ENCODE results near the gene FSD1. TPM values are rescaled to one million over a fixed set of nuclear protein-coding genes. Genes with fewer than 3 reads are reported as not detected.

Gene FSD1
- total RNA-seq: 5.2 and 14.4 TPM in 2 replicates

DNA sequence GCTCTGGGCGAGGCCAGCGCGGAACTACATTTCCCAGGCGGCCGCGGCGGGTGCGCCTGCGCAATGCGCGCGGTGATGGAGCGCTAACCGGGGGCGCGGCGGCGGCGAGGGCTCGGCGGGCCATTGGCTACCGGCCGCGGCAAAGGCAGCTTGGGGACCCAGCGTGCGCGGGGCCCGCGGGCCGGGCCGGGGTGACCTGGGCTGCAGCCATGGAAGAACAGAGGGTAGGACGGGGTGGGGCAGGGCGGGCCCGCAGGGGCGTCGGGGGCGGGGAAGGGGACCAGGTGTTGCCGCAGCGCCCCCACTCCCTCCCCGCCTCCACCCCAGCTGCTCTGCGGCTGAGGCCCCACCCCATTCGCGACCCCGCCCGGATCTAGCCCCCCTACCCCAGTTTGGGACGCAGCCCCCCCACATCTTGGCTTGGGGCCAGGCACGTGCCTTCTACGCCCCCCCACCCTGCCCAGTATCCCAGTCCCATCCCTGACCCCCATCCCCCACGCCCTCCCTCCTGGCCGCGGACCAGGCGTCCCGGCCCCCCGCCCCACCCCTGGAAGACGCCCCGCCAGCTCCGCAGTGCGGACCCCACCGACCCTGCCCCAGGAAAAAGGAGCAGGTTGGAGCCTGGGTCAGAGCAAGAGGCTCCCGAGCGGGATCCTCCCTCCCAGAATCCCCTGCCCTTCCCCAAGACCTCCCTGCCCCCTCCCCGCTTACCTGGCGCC lies at the start of gene FSD1:
Gene FSD1, plus strand, starts transcription at position 61 of the 719 bp plus-strand sequence. Its CDS starts 149 bp downstream, at position 210.

DNA sequence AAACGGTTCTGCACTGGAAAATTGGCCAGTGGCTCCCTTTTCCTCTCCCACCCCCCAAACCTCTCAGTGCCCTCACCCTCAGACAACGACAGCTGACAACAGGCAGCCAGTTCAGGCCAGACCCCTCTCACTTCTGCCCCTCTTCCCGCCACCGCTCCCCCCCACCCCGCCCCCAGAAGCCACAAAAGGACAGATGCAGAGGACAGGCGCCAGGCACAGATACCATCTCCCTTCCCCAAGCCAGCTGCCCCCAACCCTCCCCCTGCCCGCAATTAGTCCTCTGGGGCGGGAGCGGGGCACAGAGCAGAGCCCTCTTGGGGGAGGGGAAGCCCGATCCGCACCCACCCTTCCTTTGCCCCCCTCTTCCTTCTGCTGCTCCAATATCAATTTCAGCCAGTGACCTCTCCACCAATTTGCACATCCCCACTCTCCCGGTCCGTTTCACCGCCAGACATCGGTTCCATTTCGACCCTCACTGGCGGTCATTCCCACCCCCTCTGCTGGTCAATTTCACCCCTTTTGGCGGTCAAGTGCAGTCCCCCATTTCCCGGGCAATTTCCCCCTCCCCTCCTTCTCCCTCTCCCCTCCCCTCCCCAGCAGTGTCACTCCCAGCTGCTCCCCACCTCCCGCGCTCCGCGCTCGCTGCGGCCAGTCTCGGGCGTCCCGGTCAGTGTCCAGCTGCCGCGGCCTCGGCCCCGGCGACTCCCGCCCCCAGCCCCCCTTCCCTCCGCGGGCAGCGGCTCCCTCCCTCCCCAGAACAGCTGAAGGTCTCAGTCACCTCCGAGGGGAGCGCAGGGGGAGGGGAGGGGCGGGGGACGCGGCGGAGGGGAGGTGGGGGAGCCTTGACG lies 25.8 kb upstream of the FSD1 start, which contains the start of gene SHD:
Gene SHD, plus strand, starts transcription at position 848 of the 848 bp plus-strand sequence. CDS start 798 bp downstream, outside the sequence.

DNA sequence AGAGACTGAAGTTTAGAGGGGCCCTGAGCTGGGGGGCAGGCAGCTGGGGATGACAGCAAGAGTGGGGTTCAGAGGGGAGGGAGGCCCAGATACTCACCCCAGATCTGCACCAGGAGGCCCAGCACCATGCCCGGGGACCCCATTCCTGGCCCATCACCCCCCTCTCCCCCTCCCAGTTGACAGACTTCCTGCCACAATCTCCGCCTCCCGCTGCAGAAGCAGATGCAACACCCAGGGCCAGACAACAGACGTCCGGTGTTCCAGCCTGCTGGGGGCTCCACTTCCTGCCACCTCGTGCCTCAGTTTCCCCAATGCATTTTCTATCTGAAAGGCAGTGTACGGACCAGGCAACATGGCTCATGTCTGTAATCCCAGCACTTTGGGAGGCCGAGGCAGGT lies 2.2 kb upstream of the FSD1 start, which contains the start of gene TMIGD2:
Gene TMIGD2, minus strand, starts transcription at position 147 of the 398 bp plus-strand sequence. Its CDS starts 4 bp downstream, at position 143.

DNA sequence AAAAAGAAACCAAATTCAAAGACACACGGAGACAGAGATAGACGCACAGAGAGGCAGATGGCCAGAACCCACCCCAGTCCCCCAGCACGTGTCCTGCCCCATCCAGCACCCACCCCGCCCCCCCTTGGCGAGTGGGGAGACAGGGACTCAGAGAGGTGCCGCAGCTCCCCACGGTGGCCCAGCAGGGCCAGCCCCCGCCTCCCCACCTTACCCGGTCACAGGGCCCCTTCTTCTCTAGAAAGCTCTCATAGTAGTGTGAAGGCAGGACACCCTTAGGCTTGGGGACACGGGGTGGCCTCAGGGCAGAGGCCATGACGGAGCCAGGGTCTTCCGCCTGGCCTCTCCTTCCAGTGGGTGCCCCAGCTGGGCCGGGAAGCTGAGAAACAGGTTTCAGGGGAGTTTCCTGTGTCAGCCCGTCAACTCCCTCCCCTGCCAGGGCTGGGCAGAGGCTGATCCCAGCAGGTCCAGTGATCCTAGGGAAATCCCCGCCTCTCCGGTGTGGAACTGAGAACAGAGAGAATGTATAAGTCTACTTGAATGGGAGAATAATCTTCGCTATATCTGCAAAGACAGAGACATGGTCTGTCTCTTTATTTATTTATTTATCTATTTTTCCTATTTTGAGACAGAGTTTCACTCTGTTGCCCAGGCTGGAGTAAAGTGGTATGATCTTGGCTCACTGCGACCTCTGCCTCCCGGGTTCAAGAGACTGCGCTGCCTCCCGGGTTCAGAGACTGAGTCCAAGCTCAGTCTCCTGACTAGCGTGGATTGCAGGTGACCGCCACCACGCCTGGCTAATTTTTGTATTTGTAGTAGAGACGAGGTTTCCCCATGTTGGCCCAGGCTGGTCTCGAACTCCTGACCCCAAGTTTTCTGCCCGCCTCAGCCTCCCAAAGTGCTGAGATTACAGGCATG lies 34.3 kb downstream of the FSD1 start, which contains the start of gene STAP2:
Gene STAP2, minus strand, starts transcription at position 387 of the 915 bp plus-strand sequence. Its CDS starts 74 bp downstream, at position 313.

DNA sequence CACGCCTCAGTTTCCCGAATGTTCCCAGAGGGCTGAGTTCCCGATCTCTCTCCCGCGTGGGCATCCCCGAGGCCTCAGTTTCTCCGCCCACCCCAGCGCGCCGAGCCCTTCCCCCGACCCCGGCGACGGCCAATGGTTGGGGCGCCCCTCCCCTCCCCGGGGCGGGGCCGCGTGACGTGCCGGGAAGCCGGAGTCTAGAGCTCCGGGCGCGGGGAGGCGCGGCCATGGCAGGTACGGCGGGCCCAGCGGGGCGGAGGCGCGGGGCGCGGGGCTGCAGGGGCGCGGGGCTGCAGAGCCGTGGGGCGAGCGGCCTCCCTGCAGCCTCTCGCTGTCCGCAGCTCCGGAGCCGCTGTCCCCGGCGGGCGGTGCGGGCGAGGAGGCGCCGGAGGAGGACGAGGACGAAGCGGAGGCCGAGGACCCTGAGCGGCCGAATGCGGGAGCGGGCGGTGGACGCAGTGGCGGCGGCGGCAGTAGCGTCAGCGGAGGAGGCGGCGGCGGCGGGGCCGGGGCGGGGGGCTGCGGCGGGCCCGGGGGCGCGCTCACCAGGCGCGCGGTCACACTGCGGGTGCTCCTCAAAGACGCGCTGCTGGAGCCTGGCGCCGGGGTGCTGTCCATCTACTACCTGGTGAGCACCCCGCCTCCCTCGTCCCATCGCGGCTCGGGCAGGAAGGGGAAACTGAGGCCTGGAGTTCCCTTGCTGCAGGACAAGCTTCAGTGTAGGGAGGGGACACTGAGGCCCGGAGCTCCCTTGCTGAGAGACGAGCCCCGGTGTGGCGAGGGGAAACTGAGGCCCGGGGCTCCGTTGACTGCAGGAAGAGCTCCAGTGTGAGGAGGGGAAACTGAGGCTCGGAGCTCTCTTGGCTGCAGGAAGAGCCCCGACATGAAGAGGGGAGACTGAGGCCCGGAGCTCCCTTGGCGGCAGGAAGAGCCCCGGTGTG lies 39.2 kb downstream of the FSD1 start, which contains the start of gene MPND:
Gene MPND, plus strand, starts transcription at position 193 of the 938 bp plus-strand sequence. Its CDS starts 32 bp downstream, at position 225.

Other genes with a start within 250 kb of the FSD1 start
- 30.6 and 31.0 TPM in 2 replicates for gene ZBTB7A, start 237.7 kb upstream of the FSD1 start, total RNA-seq
- 181 and 214 TPM in 2 replicates for gene MAP2K2, start 180.5 kb upstream of the FSD1 start, total RNA-seq
- not detected in 2 replicates for gene CREB3L3, start 151.0 kb upstream of the FSD1 start, total RNA-seq
- gene SIRT6, start 122.0 kb upstream of the FSD1 start, total RNA-seq: 25.3 and 38.1 TPM in 2 replicates
- gene ANKRD24, start 121.9 kb upstream of the FSD1 start, total RNA-seq: 0.18 and 0.58 TPM in 2 replicates
- 0.35 TPM in 1 of 2 replicates, not detected in the other for gene EBI3, start 75.1 kb upstream of the FSD1 start, total RNA-seq
- gene YJU2, start 57.5 kb upstream of the FSD1 start, total RNA-seq: 15.6 and 17.2 TPM in 2 replicates
- gene SHD, start 25.3 kb upstream of the FSD1 start, total RNA-seq: 0.86 TPM in 1 of 2 replicates, not detected in the other
- gene TMIGD2, start 2.2 kb upstream of the FSD1 start, total RNA-seq: not detected in 2 replicates
- gene STAP2, start 34.2 kb downstream of the FSD1 start, total RNA-seq: 18.4 and 20.2 TPM in 2 replicates
- gene MPND, start 39.0 kb downstream of the FSD1 start, total RNA-seq: 2.5 and 3.5 TPM in 2 replicates
- gene SH3GL1, start 95.9 kb downstream of the FSD1 start, total RNA-seq: 117 and 129 TPM in 2 replicates
- 9.5 and 17.2 TPM in 2 replicates for gene CHAF1A, start 98.0 kb downstream of the FSD1 start, total RNA-seq
- 76.0 and 92.8 TPM in 2 replicates for gene UBXN6, start 153.2 kb downstream of the FSD1 start, total RNA-seq
- 74.6 and 78.7 TPM in 2 replicates for gene HDGFL2, start 167.7 kb downstream of the FSD1 start, total RNA-seq
- 0.71 and 1.2 TPM in 2 replicates for gene PLIN4, start 213.9 kb downstream of the FSD1 start, total RNA-seq
- gene PLIN5, start 230.6 kb downstream of the FSD1 start, total RNA-seq: 0.18 TPM in 1 of 2 replicates, not detected in the other
- not detected in 2 replicates for gene LRG1, start 235.4 kb downstream of the FSD1 start, total RNA-seq

Data from myometrial cell (primary cell).